ENCODE results near the gene FRAS1.
"Not testable (repeated sequence)": the region's sequence is repeated elsewhere in the genome, so short reads cannot be mapped to it uniquely, and the experiment has no call there.

Gene FRAS1

DNA sequence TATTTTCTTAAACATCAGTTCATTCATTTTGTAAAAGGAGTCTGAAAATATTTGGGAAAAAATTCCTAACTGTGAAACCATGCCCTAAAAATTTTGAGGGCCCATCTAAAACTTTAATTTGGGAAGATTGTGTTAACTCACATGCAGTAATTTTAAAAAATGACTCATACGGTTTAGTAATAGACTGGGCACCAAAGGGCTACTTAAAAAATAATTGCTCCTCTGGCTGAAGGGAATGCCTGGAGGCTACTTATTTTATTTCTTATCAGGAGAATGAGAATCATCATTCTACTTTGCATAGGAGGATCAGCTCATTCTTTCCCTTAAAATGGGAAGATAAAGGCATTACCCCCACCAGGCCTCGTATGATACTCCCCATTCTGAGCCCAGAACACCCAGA lies 271.5 kb downstream of the FRAS1 start:
- DNase-seq (ENCODE audit: low spot score): not testable (repeated sequence)

DNA sequence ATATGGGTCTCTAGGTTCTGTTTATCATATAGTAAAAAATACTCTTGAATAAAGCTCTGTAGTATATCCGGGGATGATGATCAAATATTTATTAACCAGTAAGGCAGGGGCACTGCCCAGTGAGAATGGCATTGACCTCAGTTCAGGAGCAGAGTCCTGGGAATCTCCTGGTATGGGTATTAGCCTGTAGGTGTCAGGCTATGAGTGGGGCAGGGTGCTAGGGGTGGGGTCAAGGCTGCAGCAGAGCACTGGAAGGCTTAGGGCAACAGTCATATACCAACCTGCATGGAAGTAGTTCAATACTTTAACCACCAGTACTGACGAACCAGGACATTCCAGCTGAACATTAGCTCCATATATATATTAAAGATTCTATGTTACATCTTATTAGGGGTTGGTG lies 274.1 kb downstream of the FRAS1 start:
- DNase-seq (ENCODE audit: low spot score): no peak

DNA sequence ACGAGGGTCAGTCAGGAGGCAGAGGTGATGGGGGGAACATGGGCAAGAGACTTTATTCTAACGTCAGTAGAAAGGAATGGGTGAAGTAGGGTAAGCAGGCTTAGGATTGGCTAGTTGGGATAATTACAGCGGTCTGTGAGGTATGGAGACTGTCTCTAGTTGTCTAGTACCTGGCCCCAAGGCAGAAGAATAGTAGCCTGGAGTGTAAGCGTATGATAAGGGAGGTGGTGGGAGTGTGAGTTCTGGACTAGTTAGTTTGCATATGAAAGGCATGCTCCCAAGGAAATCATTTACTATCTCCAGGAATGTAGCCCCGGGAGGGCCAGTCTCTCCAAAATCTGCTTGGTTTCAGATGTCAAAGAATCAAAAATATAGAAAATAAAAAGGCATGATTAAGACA lies 274.8 kb downstream of the FRAS1 start:
- no peak for DNase-seq (ENCODE audit: low spot score)

DNA sequence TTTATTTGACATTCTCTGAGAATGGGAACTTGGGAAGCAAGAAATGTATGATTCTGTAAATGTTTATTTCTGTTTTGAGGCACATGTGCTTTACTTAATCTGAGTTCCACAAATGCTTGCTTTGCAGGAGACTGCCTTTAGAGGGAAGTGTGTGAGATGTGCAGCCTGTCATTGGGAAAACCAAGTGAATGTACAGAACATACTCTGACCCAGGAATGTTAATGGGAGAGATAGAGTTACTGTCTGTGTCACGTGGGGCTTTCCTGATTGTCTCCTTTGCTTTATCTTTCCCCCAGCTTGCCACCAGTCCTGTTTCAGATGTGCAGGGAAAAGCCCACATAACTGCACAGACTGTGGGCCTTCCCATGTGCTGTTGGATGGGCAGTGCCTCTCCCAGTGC lies 275.9 kb downstream of the FRAS1 start:
- no peak for DNase-seq (ENCODE audit: low spot score)

DNA sequence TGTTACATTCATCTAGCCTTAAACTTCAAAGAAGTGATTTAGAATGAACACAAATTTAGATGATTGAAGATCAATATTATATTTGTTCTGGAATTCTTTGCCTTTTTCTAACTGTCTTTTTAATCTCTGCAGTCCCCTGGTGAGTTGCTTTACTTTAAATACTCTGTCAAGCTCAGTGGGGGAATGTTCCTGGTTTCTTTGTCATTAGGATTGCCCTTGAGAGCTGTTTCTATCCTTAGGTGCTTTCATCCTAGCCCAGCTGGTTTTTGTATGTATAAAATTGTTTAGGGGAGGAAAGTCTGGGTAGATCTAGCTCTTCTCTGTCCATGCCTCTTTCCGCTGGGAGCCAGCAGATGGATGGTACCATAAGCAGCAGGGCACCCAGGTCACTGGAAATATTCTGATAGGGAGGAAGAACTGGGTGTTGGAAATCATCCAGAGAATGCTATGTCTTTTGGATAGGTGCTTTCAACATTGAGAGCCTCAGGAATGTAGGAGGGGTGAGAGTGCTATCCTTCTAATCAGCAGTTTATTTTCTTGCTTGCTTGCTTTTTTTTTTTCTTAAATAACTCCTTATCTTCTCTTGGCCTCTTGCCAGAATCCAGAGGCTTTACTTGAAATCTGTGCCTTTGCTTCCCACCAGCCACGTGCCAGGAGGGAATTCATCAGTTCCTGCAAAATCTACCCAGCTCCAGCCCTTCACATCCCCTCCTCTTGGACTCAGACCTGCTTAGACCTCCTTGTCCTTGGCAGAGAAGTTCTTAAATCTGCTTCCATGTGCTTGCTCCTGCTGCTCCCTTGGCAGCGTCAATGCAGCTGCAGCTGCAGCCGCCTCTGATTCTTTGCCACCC lies 279.2 kb downstream of the FRAS1 start:
- no peak for DNase-seq (ENCODE audit: low spot score)

DNA sequence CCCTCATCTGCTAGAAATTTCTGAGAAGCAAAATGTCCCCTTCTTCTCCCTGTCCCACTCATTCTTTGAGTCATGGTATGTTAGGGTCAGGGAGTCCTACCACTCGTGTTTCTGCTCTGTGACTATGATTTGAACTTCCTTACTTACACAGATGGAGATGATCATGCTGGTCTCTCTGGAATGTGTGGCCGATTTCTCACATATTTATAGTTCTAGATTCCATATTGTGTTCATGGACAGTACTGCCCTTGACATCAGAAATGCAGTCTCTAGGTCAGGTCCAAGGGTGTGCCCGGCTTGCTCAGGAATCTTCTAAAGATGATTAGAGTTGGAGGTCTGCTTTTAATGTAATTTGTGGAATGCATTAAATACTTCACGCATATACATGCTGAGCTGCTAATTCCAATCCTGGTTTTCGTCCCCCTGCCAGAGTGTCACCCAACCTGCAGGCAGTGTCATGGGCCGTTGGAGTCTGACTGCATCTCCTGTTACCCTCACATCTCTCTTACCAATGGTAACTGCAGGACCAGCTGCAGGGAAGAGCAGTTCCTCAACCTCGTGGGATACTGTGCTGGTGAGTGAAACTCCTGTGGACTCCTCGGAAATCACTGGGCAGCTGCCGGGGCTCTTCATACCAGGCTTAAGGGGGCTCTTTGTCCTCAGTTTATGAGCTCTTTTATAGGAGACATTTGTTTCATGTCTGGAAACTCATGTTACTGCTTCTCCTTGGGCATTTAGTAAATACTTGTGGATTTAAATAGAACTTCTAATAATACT lies 280.3 kb downstream of the FRAS1 start:
- no peak for DNase-seq (ENCODE audit: low spot score)

DNA sequence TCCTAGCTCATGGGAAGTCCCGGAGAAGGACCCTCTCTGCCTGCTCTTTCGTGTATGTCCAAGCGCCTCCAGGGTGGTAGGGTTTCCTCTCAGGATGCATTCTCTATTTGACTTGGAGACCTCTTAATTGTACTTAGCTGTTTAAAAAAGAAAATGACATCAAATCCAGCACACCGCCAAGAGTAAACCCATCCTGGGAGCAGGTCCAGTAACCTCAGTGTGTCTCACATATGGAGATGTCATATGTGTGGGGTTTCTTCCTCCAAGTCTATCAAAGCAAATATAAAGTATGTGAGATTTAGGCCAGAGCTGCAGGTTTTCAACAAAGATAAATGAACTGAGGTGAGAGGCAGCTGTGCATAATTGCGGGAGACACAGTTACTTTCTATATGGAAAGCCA lies 285.0 kb downstream of the FRAS1 start:
- DNase-seq (ENCODE audit: low spot score): no peak

DNA sequence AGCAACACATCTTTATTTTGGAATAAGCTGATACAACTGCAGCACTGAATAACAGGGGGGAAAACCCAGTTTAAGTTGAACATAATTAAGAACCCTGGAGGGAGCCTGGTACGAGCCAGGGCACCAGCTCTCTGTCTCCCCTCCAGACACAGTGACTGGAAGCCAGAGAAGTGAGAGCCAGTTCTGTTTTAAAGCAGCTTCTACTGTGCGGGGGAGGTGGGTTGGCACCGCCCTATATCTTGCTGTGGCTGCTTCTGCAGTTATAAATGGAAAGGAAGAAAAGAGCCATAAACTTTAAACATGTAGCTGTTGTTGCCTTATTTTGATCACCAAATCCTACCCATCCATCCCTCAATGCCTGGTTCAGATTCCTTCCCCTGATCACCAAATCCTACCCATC lies 286.6 kb downstream of the FRAS1 start:
- no peak for DNase-seq (ENCODE audit: low spot score)

DNA sequence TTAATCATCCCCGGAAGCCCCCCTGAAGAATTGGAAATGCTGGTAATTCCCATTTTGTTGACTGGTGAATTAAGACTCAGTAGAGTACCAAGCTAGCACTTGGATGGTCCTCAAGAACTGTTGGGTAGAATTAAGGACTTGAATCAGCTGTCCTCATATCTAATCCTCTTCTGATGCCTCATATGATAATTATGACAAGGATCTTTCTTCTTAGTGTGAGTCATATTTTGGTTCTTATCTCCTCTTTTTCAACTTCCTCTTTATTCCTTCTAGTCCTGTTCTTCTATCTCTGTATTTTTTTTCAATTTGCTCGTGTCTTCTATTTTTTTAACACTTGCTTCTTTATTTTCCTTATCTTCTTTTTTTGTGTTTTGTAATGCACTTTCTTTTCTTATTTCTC lies 288.1 kb downstream of the FRAS1 start:
- DNase-seq (ENCODE audit: low spot score): peak; percentile 10

DNA sequence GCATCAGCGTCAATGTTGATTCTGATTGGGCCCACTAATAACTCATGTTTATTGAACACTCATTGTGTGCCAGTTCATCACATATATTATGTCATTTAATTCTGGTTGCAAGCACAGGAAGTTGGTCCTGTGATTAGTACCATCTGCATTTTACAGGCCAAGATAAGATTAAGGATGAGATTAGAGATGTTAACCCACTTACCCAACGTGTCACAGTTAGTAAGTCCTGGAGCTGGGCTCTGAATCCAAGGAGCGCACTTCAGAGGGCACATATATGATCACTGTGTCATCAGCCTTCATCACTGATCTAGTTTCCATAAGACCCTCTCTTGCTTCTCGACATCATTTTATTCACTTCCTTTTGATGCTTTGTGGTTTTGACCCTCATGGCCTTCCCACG lies 289.1 kb downstream of the FRAS1 start:
- DNase-seq (ENCODE audit: low spot score): no peak

DNA sequence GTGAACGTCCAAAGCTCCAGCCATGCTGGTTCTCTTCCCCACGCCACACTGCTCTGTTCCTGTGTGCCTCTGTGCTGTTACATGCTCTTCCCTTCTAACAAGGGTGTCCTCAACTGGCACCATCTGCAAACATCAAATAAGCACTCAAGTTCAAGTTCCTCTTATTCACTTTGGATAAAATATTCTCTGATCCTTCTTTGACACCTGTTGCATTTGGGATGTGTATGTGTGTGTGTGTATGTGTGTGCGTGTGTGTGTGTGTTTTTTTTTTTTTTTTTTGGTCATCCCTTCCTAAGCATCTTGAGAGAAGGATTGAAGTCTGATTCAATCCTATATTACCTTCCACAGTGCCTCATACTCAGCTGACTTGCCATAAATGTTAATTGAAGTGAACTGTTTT lies 290.4 kb downstream of the FRAS1 start:
- DNase-seq (ENCODE audit: low spot score): no peak

DNA sequence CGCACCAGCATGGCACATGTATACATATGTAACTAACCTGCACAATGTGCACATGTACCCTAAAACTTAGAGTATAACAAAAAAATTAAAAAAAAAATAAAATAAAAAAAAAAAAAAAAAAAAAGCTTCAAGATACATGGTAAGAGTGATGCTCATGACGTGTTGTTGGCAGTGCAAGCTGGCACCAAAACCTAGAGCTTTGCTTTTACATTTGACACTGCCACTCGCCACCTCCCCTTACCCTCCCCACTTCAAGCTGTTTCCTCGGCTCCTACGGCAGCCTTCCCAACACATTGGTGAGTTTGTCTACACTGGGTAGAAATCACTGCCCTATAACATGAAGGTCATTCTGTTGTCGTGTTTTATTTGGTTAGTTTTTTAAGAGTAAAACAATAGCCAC lies 296.8 kb downstream of the FRAS1 start:
- no peak for DNase-seq (ENCODE audit: low spot score)

DNA sequence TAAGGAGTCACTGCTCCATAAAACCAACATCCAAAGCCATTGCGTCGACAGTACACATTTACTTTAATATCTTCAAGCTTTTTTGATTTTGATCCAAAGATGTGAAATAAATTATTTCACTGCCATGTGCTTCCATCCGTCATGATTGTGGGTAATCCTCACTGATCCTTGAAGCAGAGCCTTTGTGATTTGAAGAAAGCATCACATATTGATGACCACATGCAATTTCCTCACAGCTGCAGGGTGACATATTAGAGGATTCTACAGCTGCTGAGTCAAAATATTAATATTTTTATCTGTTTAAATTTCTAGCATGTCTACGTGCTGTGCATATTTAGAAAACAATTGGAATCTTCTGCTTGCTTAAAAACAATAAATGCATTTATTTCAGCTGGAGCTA lies 297.7 kb downstream of the FRAS1 start:
- DNase-seq (ENCODE audit: low spot score): no peak

DNA sequence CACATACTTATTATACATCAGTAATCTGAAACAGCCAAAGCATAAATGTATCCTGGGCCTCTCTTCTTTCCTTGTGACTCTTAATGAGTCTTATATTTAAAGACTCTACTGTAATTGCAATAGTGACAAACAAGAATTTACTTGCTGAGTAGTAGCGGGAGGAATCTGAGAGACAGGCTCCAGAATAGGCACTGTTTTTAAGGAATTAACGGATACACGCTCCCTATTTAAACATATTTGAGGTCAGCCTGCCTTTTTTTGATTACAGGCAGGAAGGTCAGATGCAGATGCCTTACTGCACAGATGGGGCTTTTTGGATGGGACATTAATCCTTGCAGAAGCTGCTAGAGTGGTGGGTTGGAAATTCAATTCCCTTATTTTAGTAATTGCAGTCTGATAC lies 298.2 kb downstream of the FRAS1 start:
- DNase-seq (ENCODE audit: low spot score): no peak

DNA sequence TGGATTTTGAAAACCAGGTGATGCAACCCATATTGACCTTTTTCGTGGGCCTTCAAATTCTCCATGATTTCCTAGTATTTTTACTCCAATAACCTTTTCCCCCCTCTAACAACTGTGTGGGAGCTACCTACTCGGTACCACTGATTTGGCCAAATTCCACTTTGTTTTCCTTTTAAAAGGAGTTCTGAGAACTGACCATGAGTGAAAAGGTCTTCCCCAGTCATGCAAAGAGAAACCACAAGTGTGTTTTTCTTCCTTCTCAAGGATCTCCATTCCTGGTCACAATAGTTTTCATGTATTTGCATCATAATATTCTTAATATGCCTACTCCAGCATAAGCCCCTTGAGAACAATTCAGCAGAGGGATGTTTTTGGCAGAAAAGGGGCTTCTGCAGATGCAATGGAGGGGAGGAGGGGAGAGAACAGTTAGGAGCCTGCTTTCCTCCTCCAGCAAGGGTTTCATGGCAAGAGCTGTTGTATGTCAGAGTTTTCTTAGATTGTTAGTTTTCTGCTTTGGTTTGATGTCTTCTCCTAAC lies 299.2 kb downstream of the FRAS1 start:
- DNase-seq (ENCODE audit: low spot score): no peak

DNA sequence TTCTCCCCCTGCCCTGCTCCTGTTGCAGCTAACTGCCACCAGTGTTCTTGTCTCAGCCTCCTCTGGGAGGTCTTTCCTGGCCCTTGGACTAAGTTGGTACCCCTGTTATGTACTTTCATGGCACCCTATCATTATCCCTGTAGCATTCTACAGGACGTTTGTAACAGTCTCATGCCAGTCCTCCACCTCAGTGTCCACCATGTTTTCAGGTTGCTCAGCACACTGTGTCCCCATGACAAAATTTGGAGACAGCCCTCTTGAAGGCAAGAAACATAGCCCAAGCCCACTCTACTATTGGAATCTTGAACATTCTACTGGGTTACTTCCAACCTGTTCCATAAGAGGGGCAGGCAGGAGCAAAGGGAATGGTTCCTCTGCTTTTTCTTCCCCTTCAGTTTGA lies 300.0 kb downstream of the FRAS1 start:
- DNase-seq (ENCODE audit: low spot score): no peak

DNA sequence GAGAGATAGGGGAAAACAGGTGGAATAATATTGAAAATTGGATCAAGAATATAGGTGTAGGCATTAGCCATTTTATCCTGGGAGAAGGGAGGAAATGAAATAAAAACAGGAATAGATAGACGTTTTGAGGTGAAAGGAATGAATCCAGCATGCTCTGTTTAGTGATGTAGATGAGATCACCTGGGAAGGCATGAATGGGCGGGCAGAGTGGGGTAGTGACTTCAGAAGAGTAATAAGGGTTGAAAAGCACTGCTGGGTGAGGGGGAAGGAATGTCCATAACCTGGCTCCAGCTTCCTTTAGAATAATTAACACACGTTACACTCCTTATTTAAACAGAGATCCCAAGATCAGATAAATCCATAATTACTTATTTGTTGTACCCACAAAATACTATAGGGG lies 303.3 kb downstream of the FRAS1 start:
- no peak for DNase-seq (ENCODE audit: low spot score)

DNA sequence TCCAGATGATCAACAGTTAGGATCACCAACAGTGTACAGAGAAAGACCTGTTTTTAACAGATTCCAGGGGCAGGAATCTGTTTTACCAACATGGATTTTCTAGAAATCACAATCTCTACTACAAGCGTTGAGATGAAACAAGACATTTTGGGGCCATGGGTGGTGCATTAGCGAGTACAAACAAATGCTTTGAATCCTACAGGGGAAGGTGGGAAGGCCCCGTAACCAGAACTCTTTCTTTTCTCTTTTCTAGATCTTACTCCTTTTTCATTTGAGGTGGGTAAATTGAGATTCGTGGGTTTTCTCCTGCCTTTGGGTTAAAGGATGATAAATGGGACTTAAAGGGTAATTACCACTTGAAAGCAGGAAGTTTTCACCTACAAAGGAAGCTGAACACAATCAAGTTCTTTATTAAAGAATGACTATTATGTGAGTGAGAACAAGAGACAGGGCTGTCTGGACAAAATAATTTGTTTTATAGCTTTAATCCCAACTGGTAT lies 304.5 kb downstream of the FRAS1 start:
- DNase-seq (ENCODE audit: low spot score): no peak

DNA sequence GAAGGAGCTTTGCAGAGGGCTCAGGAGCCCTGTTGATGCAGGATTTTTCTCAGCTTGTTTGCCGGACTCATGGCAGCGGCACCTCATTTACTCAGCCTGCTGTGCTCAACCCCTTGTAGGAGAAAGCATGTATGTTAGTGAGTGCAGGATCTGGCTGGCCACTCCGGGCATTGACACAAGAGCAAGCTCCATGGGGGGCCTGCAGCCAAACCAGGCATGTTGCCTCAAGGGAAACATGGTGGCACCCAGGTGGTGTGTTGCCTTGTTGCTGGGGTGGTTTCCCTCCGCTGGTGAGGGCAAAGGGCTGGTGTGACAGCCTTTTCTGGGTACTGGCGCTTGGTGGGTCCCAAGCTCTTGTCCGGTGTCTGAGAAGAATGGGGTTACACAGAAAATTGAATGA lies 305.2 kb downstream of the FRAS1 start:
- DNase-seq (ENCODE audit: low spot score): no peak

DNA sequence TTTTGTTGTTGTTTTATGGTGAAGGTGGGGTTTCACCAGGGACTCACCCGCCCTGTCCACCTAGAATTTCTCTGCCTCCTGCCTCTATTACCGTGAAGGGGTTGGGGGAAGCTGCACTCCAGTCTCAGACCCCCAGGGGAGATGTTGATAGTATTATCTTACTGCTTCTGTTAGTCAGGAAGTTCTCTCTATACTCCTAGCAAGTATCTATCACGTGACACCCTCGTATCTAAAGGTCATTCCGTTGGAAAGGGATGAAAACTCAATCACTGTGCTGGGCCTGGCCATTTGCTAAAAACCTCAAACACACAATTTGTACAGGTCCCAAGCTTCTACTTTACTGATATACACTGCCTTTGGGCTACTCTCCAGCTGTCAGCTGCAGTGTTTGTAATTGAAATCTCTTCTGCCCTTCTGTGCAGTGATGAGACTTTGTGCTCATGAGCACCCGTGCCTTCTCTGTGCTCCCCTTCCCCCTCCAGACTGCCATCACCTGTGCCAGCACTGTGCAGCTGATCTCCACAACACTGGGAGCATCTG lies 306.0 kb downstream of the FRAS1 start:
- DNase-seq (ENCODE audit: low spot score): no peak

DNA sequence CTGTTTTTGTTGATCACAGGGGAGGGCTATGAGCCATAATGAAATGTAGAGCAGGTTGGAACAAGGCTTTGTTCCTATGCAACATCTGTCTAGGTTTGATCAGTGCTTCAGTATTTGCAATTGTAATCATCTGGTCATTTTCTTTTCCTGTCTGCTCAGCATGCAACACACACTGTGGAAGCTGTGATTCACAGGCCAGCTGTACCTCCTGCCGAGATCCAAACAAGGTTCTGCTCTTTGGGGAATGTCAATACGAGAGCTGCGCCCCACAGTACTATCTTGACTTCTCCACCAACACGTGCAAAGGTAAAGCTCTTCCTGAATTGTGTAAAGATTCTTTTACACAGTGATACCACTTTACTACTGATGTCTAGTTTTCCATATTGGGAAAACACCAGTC lies 312.6 kb downstream of the FRAS1 start:
- no peak for DNase-seq (ENCODE audit: low spot score)

DNA sequence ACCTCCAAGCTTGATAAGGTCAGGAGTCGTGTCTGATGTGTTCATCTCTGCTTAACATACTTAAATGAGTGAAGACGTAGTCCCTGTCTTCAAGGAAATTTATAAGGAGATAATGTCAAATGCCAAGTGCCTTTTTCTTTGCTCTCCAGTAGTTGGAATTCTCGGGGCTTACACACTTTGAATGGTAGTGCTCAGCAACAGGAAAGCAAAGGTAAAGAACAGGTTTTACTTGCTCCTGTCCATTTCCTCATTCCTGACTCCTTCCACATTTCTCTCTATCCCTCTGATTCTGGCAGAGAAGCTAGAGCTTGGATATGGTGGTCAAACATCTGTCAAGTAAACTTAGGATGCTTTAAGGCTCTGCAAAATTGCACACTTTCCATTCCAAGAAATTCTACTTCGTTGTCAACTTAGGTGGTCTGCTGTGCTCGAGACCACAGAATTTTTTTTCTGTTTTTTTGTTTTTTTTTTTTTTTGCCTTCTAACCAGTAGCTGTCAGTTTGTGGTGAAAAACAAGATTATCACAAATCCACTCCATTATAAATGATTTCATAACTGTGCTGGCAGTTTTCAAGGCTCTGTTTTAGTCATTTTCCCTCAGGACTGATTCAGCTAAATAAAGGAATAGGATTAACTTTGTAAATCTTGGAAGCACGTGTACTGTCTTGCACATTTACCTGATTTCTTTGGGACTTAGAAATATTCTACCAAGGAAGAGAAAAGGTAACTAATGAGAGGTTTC lies 313.7 kb downstream of the FRAS1 start:
- DNase-seq (ENCODE audit: low spot score): no peak
